Choroid plexus epithelial cell (primary cell): ENCODE results near the gene MTA1.

Experiments used
- DNase-seq: peaks from one replicate; pipeline ENCODE4 v3.0.0-alpha.2; 2010; ENCODE audit warnings: low read depth
- H3K4me3 ChIP-seq: 2 replicates; pipeline ENCODE4 v1.5.1; 2011; ENCODE audit warnings: low read depth, mild to moderate bottlenecking, control low read depth, low read length, moderate library complexity
- CTCF ChIP-seq: conservative IDR thresholded peaks from 2 replicates; pipeline ENCODE4 v1.5.1; 2011; ENCODE audit warnings: low read depth, mild to moderate bottlenecking, control low read depth, inconsistent platforms, low read length, moderate library complexity

Gene MTA1

GRCh38 chr14:105426416-105427130, 6.9 kb downstream of the MTA1 start:
- no peak for DNase-seq
- no peak for TF ChIP-seq CTCF
- no peak overlapping the region for H3K4me3 ChIP-seq

DNA sequence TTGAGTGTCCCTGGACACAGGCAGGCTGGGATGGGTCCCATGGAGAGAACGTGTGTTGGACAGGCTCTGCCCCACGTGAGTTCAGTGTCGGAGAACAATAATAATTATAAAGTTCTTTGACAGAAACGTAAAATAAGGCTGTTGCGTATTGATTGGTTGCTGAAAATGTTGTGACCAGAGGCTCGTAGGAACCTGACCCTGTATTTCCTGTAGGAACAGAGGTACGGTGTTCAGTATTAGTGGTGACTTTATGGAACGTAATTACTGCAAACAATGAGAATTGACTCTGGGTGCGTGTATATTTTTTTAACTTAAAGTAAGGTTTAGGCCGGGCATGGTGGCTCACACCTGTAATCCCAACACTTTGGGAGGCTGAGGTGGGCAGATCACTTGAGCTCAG, 7.8 kb downstream of the MTA1 start:
- DNase-seq = no peak
- H3K4me3 ChIP-seq = no peak overlapping the region
- no peak for TF ChIP-seq CTCF

DNA sequence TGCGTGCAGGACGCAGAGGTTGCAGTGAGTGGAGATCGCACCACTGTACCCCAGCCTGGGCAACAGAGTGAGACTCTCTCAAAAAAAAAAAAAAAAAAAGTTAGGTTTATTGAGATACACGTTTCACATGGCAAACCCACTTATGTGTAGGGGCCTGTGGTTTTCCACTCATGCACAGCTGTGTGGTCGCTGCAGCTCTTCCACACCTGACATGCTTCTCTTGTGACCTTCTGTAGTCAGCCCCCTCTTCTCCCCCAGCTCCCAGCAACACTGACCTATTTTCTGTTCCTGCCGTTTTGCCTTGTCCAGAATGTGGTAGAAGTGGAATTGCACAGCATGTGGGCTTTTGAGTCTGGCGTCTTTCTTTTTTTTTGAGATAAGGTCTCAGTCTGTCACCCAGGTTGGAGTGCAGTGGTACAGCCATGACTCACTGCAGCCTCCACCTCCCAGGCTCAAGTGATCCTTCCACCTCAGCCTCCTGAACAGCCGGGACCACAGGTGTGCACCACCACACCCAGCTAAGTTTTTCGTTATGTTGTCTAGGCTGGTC, 8.4 kb downstream of the MTA1 start:
- no peak overlapping the region for H3K4me3 ChIP-seq
- DNase-seq = no peak
- no peak for TF ChIP-seq CTCF

DNA sequence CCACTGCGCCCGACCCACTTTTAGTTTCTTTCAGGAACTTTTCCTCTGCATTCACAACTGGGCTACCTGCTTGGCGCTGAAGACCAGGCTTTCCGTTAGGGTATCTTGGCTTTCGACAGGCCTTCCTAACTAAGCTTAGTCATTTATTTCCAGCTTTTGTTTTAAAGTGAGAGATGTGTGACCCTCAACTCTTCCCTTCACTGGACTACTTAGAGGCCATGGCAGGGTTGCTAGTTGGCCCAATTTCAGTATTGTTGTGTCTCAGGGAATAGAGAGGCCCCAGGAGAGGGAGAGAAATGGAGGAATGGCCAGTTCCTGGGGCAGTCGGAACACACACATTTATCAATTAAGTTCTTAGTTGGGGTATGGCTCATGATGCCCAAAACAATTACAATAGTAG, 10.4 kb downstream of the MTA1 start:
- no peak overlapping the region for H3K4me3 ChIP-seq
- DNase-seq = no peak
- no peak for TF ChIP-seq CTCF

GRCh38 chr14:105430565-105430964, 10.9 kb downstream of the MTA1 start:
- H3K4me3 ChIP-seq = no peak overlapping the region
- DNase-seq = peak; percentile 72
- TF ChIP-seq CTCF = no peak

DNA sequence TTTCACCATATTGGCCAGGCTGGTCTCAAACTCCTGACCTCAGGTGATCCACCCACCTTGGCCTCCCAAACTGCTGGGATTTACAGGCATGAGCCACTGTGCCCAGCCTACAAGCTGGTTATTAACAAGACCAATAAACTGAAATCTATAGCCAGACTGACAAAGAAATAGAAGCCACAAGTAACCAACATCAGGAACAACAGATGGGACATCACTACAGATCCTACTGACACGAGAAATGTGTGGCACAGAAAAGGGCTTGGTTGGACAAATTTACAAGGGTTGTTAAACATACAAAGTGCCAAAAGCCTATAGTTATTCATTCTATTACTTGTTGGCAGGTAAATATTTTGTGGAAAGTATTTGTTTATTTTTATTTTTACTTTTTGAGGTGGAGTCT, 11.6 kb downstream of the MTA1 start:
- no peak overlapping the region for H3K4me3 ChIP-seq
- no peak for TF ChIP-seq CTCF
- DNase-seq = no peak

DNA sequence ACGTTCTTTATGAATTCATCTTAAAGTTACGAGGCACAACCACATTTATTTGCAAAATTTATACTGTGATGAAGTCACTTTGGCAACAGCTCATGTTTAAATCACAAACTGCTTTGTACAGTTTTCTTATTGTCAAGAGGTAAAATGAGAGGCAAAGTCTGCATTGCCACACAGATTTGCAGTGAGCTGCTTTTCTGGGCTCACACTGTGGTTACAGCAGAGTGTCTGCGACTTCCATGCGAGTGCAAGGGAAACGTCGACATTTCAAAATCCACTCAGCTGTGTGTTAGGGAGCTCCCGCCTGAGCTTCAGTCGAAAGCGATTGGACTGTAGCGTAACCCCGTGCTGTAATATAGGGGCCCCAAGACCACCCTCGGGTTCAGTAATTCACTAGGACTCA, 13.0 kb downstream of the MTA1 start:
- TF ChIP-seq CTCF = no peak
- no peak for DNase-seq

More for the DNA sequence above, 13.0 kb downstream of the MTA1 start:
- H3K4me3 ChIP-seq = no peak overlapping the region
